GM12892 (cell line): Measurements from ENCODE around the gene NPAS2.

Experiments used
- POLR2AphosphoS5 ChIP-seq: IDR thresholded peaks from 2 replicates; pipeline ENCODE4 v1.6.1; 2011; ENCODE audit warnings: low read depth, low read length, control low read depth
- TAF1 ChIP-seq: IDR thresholded peaks from 2 replicates; pipeline ENCODE4 v1.6.1; 2011; ENCODE audit warnings: low read depth, mild to moderate bottlenecking, control low read depth, low read length, borderline replicate concordance

GRCh38 chr2:100855606-100856005 is 35.7 kb downstream of the NPAS2 start:
- TF ChIP-seq TAF1: no peak
- no peak for TF ChIP-seq POLR2AphosphoS5
